DND-41 (cell line): Measurements from ENCODE around the gene VPS37B.

Experiments used
- ATAC-seq: fragments of 200-7000 bp; cut with Tn5 transposase; 3 replicates; pipeline ENCODE4 v1.9.1; 2021; ENCODE audit warnings: low read depth; ENCODE audit not compliant: insufficient read depth
- DNase-seq: peaks from one replicate; pipeline ENCODE4 v3.0.0-alpha.2; 2020
- H2AFZ ChIP-seq: 2 replicates; pipeline ENCODE4 v1.6.0; 2012; ENCODE audit warnings: low read depth, low read length
- H3K27ac ChIP-seq: 2 replicates; pipeline ENCODE4 v1.5.1; 2012; ENCODE audit warnings: low read length, inconsistent platforms
- H3K27me3 ChIP-seq: fragments of 200-600 bp; sonication (generic); 2 replicates; pipeline ENCODE4 v1.6.0; 2012; ENCODE audit warnings: low read length, mild to moderate bottlenecking, inconsistent platforms; ENCODE audit not compliant: insufficient read depth, poor library complexity
- H3K36me3 ChIP-seq: 2 replicates; pipeline ENCODE4 v1.5.1; 2012; ENCODE audit warnings: low read length, inconsistent platforms; ENCODE audit not compliant: insufficient read depth
- H3K4me1 ChIP-seq: 2 replicates; pipeline ENCODE4 v1.5.1; 2012; ENCODE audit warnings: mild to moderate bottlenecking, low read length; ENCODE audit not compliant: insufficient read depth
- H3K4me2 ChIP-seq: 2 replicates; pipeline ENCODE4 v1.6.0; 2012; ENCODE audit warnings: mild to moderate bottlenecking, moderate library complexity, low read length, inconsistent platforms; ENCODE audit not compliant: insufficient read depth
- H3K4me3 ChIP-seq, 2 experiments: fragments of 200-600 bp in 1 of 2; shearing (Covaris generic) in 1 of 2; 2 replicates each; pipeline ENCODE4 v1.5.1; 2012 to 2016; ENCODE audit warnings: inconsistent platforms in 2 of 2, low read length in 2 of 2, mild to moderate bottlenecking in 2 of 2, low read depth in 1 of 2, moderate library complexity in 1 of 2
- H3K79me2 ChIP-seq: 2 replicates; pipeline ENCODE4 v1.6.0; 2012; ENCODE audit warnings: low read length, inconsistent platforms; ENCODE audit not compliant: insufficient read depth
- H3K9ac ChIP-seq: 2 replicates; pipeline ENCODE4 v1.6.0; 2012; ENCODE audit warnings: low read depth, mild to moderate bottlenecking, inconsistent platforms, low read length, moderate library complexity
- H3K9me3 ChIP-seq: 2 replicates; pipeline ENCODE4 v1.5.1; 2012; ENCODE audit warnings: low read length, moderate library complexity, mild to moderate bottlenecking, inconsistent platforms; ENCODE audit not compliant: insufficient read depth, severe bottlenecking
- H4K20me1 ChIP-seq: 2 replicates; pipeline ENCODE4 v1.6.0; 2012; ENCODE audit warnings: low read length; ENCODE audit not compliant: insufficient read depth
- CTCF ChIP-seq: IDR thresholded peaks from 2 replicates; pipeline ENCODE4 v1.5.1; 2012; ENCODE audit warnings: borderline replicate concordance, low read length, moderate library complexity, mild to moderate bottlenecking; ENCODE audit not compliant: poor library complexity, severe bottlenecking; ENCODE audit errors: extremely low read depth
- EZH2 ChIP-seq: IDR thresholded peaks from 3 replicates; pipeline ENCODE4 v1.6.1; 2012; ENCODE audit warnings: borderline replicate concordance, low read depth, mild to moderate bottlenecking, moderate library complexity, low read length, inconsistent platforms; ENCODE audit not compliant: severe bottlenecking

VPS37B gene

GRCh38 chr12:122823429-122823828 is 72.5 kb downstream of the VPS37B start:
- no peak overlapping the region for H2AFZ ChIP-seq
- H3K79me2 ChIP-seq: no peaks in the 10 kb centered on the region
- no peak overlapping the region for H3K4me2 ChIP-seq
- no peaks in the 10 kb centered on the region for H3K4me1 ChIP-seq
- H3K27me3 ChIP-seq: no peaks in the 10 kb centered on the region
- H4K20me1 ChIP-seq: no peaks in the 10 kb centered on the region
- no peaks in the 10 kb centered on the region for H3K36me3 ChIP-seq
- TF ChIP-seq CTCF (no peak), EZH2 (no peak)
- H3K9me3 ChIP-seq: no peaks in the 10 kb centered on the region
- ATAC-seq: no peak
- H3K4me3 ChIP-seq: no peak overlapping the region
- H3K27ac ChIP-seq: no peak overlapping the region
- no peak overlapping the region for H3K9ac ChIP-seq
- no peak for DNase-seq

GRCh38 chr12:122820838-122821271 is 75.1 kb downstream of the VPS37B start:
- no peaks in the 10 kb centered on the region for H4K20me1 ChIP-seq
- H3K9me3 ChIP-seq: no peaks in the 10 kb centered on the region
- no peaks in the 10 kb centered on the region for H3K27me3 ChIP-seq
- H3K79me2 ChIP-seq: no peaks in the 10 kb centered on the region
- no peak overlapping the region for H3K27ac ChIP-seq
- H3K4me1 ChIP-seq: no peaks in the 10 kb centered on the region
- no peak overlapping the region for H3K9ac ChIP-seq
- TF ChIP-seq EZH2 (no peak), CTCF (no peak)
- DNase-seq: no peak
- H3K4me2 ChIP-seq: no peak overlapping the region
- no peak for ATAC-seq
- H3K4me3 ChIP-seq: no peak overlapping the region
- H3K36me3 ChIP-seq: no peaks in the 10 kb centered on the region
- no peak overlapping the region for H2AFZ ChIP-seq

GRCh38 chr12:122820138-122820537 is 75.8 kb downstream of the VPS37B start:
- no peak overlapping the region for H3K9ac ChIP-seq
- DNase-seq (no peak), ATAC-seq (no peak)
- H4K20me1 ChIP-seq: no peaks in the 10 kb centered on the region
- H3K79me2 ChIP-seq: no peaks in the 10 kb centered on the region
- no peaks in the 10 kb centered on the region for H3K9me3 ChIP-seq
- no peak overlapping the region for H3K27ac ChIP-seq
- TF ChIP-seq EZH2 (no peak), CTCF (no peak)
- H3K36me3 ChIP-seq: no peaks in the 10 kb centered on the region
- H2AFZ ChIP-seq: no peak overlapping the region
- H3K4me3 ChIP-seq: no peak overlapping the region
- H3K4me1 ChIP-seq: no peaks in the 10 kb centered on the region
- H3K4me2 ChIP-seq: no peak overlapping the region
- no peaks in the 10 kb centered on the region for H3K27me3 ChIP-seq

- Histone ChIP-seq H3K79me2 (no peaks in the 10 kb centered on the region), H3K27me3 (no peaks in the 10 kb centered on the region), H3K27ac (no peak overlapping the region), H3K9me3 (no peaks in the 10 kb centered on the region), H3K4me2 (no peak overlapping the region), H4K20me1 (no peaks in the 10 kb centered on the region), H3K4me1 (no peaks in the 10 kb centered on the region), H3K36me3 (no peaks in the 10 kb centered on the region), H3K4me3 (no peak overlapping the region), H2AFZ (no peak overlapping the region), H3K9ac (no peak overlapping the region)
- TF ChIP-seq CTCF (no peak), EZH2 (no peak)
- no peak for DNase-seq
- no peak for ATAC-seq
Observed at GRCh38 chr12:122819209-122819785, 76.6 kb downstream of the VPS37B start.
